Measurements from ENCODE around the gene FDX2. TPM values are rescaled to one million over a fixed set of nuclear protein-coding genes. Genes with fewer than 3 reads are reported as not detected.
A peak's percentile ranks its signal among the peaks of the same experiment; 100 is the strongest.

FDX2 gene
- total RNA-seq, 1 donor from 2014 or later: 23.3 TPM

GRCh38 chr19:10299545-10300458, 16.0 kb downstream of the FDX2 start:
- Mint-ChIP-seq H3K9me3 (no peaks in the 10 kb centered on the region), H3K4me3 (no peak overlapping the region), H3K36me3 (no peaks in the 10 kb centered on the region), H3K27me3 (peaks cover 47% of the 10 kb centered on the region), H3K27ac (no peak overlapping the region), H3K4me1 (ENCODE audit: unreplicated experiment) (peaks cover 5% of the 10 kb centered on the region)
- no peak for DNase-seq (ENCODE audit: extremely low spot score, unreplicated experiment)
- TF ChIP-seq CTCF (conservative IDR thresholded peaks at IDR 0.05): no peak

DNA sequence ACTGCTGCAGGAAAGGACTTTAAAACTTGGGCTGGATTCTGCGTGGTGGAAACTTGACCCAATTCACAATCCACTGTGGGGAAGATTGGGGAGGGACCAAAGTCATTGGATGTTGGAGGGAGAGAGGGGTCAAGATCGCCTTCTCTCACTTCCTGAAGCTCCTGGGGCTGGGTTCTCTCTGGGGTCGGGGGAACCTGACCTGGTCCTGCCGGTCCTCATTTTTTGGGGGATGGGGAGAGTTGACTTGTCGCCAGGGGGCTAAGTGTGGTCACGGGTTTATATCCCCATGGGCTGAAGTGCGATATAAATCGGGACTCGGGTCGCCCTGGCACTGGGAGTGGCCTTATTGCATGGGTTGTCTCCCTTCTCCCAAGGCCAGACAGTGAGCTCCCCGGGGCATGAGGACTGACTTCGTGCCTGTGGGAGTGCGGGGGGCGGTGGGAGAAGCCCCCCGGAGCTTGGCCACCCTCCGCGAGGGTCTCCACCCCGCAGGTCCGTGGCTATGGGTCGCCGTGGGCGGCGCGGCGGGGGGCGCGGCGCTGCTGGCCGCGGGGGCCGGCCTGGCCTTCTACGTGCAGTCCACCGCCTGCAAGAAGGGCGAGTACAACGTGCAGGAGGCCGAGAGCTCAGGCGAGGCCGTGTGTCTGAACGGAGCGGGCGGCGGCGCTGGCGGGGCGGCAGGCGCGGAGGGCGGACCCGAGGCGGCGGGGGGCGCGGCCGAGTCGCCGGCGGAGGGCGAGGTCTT, 19.8 kb downstream of the FDX2 start:
- Mint-ChIP-seq H3K27ac (no peak overlapping the region), H3K4me1 (ENCODE audit: unreplicated experiment) (peaks cover 15% of the 10 kb centered on the region), H3K9me3 (no peaks in the 10 kb centered on the region), H3K27me3 (peaks cover 72% of the 10 kb centered on the region), H3K36me3 (no peaks in the 10 kb centered on the region), H3K4me3 (peak overlapping the region; percentile 67)
- no peak for DNase-seq (ENCODE audit: extremely low spot score, unreplicated experiment)
- TF ChIP-seq CTCF (conservative IDR thresholded peaks at IDR 0.05): no peak

DNA sequence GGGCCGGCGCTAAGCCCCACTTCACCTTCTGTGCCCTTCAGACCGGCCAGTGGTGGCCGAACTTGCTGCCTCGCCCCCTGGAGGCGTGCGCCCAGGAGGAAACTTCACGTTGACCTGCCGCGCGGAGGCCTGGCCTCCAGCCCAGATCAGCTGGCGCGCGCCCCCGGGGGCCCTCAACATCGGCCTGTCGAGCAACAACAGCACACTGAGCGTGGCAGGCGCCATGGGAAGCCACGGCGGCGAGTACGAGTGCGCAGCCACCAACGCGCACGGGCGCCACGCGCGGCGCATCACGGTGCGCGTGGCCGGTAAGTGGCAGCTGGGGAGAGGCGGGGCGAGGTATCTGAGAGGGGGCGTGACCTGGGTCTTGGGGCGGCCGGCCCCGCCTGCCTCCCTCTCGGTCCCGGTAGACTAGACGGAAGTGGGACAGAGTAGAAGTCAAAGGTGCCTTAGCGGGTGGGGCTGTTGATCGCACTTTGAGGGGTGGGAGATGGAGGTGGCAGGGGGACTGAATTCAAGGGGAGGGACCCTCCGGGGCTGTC, 20.4 kb downstream of the FDX2 start:
- H3K4me1 Mint-ChIP-seq (ENCODE audit: unreplicated experiment): peaks cover 18% of the 10 kb centered on the region
- H3K36me3 Mint-ChIP-seq: no peaks in the 10 kb centered on the region
- no peaks in the 10 kb centered on the region for H3K9me3 Mint-ChIP-seq
- H3K27me3 Mint-ChIP-seq: peaks cover 79% of the 10 kb centered on the region
- no peak for DNase-seq (ENCODE audit: extremely low spot score, unreplicated experiment)
- no peak for TF ChIP-seq CTCF (conservative IDR thresholded peaks at IDR 0.05)
- peak overlapping the region; percentile 67 for H3K4me3 Mint-ChIP-seq
- no peak overlapping the region for H3K27ac Mint-ChIP-seq

DNA sequence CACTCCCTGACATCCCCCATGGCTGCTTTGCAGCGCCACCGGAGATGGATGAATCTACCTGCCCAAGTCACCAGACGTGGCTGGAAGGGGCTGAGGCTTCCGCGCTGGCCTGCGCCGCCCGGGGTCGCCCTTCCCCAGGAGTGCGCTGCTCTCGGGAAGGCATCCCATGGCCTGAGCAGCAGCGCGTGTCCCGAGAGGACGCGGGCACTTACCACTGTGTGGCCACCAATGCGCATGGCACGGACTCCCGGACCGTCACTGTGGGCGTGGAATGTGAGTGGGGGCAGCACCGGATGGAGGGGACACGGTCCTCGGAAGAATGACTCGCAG, 21.5 kb downstream of the FDX2 start:
- Mint-ChIP-seq H3K4me1 (ENCODE audit: unreplicated experiment) (peaks cover 21% of the 10 kb centered on the region), H3K36me3 (no peaks in the 10 kb centered on the region), H3K9me3 (no peaks in the 10 kb centered on the region), H3K27ac (no peak overlapping the region), H3K4me3 (no peak overlapping the region), H3K27me3 (peaks cover 82% of the 10 kb centered on the region)
- TF ChIP-seq CTCF (conservative IDR thresholded peaks at IDR 0.05): no peak
- DNase-seq (ENCODE audit: extremely low spot score, unreplicated experiment): no peak

DNA sequence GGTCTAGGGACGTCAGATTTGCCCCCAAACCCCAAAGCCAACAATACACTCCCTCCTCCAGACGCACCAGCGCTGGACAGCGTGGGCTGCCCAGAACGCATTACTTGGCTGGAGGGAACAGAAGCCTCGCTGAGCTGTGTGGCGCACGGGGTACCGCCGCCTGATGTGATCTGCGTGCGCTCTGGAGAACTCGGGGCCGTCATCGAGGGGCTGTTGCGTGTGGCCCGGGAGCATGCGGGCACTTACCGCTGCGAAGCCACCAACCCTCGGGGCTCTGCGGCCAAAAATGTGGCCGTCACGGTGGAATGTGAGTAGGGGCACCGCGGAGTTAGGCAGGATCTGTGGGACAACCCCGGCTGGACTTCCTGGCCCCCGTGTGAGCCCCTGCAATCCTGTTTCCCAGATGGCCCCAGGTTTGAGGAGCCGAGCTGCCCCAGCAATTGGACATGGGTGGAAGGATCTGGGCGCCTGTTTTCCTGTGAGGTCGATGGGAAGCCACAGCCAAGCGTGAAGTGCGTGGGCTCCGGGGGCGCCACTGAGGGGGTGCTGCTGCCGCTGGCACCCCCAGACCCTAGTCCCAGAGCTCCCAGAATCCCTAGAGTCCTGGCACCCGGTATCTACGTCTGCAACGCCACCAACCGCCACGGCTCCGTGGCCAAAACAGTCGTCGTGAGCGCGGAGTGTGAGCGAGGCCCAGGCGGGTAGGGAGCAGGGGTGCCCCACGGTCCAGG, 22.0 kb downstream of the FDX2 start:
- peak overlapping the region; percentile 66 for H3K27ac Mint-ChIP-seq
- no peaks in the 10 kb centered on the region for H3K9me3 Mint-ChIP-seq
- TF ChIP-seq CTCF (conservative IDR thresholded peaks at IDR 0.05): no peak
- peaks cover 22% of the 10 kb centered on the region for H3K4me1 Mint-ChIP-seq (ENCODE audit: unreplicated experiment)
- H3K4me3 Mint-ChIP-seq: no peak overlapping the region
- H3K27me3 Mint-ChIP-seq: peaks cover 86% of the 10 kb centered on the region
- no peak for DNase-seq (ENCODE audit: extremely low spot score, unreplicated experiment)
- H3K36me3 Mint-ChIP-seq: no peaks in the 10 kb centered on the region

Data from type B pancreatic cell (in vitro differentiated cells).